Measurements from ENCODE around the gene LPAR4. TPM values are rescaled to one million over a fixed set of nuclear protein-coding genes. Genes with fewer than 3 reads are reported as not detected.
"Not testable (repeated sequence)": the region's sequence is repeated elsewhere in the genome, so short reads cannot be mapped to it uniquely, and the experiment has no call there.

The LPAR4 gene
- total and polyA plus RNA-seq, 3 donors from 2014 or later, result 0.94 to 0.99 TPM; not detected in 1

DNA sequence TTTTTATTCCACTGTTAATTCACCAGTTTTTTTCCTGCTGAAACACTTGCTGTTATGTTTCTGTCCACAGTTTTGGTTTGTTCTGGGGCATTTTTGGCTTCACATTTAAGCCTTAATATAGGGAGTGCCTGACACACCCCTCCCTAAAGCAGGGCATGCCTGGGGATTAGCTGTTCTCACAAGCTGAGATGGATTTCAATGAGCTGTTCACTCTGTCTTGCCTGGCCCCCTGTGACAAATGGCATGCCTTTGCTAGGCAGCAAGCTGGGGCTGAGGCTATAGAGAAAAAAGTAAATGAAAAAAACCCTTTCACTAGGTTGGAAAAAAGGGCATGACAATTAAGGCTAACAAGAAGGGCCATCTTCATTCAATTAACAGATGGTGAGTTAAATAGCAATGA lies 22.4 kb downstream of the LPAR4 start:
- Histone ChIP-seq H3K4me1 (no peaks in the 10 kb centered on the region), H3K36me3 (ENCODE audit: low read depth, missing control alignments) (no peaks in the 10 kb centered on the region), H3K27me3 (no peaks in the 10 kb centered on the region), H3K4me3 (no peak overlapping the region), H3K9me3 (no peaks in the 10 kb centered on the region), H3K27ac (no peak overlapping the region)
- TF ChIP-seq, protein P1, sequence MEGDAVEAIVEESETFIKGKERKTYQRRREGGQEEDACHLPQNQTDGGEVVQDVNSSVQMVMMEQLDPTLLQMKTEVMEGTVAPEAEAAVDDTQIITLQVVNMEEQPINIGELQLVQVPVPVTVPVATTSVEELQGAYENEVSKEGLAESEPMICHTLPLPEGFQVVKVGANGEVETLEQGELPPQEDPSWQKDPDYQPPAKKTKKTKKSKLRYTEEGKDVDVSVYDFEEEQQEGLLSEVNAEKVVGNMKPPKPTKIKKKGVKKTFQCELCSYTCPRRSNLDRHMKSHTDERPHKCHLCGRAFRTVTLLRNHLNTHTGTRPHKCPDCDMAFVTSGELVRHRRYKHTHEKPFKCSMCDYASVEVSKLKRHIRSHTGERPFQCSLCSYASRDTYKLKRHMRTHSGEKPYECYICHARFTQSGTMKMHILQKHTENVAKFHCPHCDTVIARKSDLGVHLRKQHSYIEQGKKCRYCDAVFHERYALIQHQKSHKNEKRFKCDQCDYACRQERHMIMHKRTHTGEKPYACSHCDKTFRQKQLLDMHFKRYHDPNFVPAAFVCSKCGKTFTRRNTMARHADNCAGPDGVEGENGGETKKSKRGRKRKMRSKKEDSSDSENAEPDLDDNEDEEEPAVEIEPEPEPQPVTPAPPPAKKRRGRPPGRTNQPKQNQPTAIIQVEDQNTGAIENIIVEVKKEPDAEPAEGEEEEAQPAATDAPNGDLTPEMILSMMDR (IDR thresholded peaks at IDR 0.05), result no peak
- no peak for TF ChIP-seq POLR2A (IDR thresholded peaks at IDR 0.05)
- no peak for DNase-seq
- intact Hi-C loops (cut with DNase I; ENCODE audit: low total_unique reads), result no loop called here

DNA sequence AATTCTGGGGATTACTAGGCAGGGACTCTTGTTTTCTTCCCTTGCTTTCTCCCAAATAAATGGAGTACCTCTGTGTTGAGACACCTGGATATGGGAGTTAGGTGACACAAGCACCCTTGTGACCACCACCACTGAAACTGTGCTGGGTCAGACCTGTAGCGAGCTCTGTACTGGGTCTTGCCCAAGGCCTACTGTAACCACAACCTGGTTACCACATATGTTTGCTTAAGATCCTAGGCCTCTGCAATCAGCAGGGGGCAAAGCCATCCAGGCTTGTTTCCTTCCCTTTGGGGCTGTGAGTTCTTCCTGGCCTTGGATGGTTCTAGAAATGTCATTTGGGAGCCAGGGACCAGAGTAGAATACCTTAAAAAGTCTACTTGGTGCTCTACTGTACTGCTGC lies 49.4 kb downstream of the LPAR4 start:
- intact Hi-C loops (cut with DNase I; ENCODE audit: low total_unique reads), result no loop called here
- no peaks in the 10 kb centered on the region for H3K9me3 ChIP-seq
- H3K4me1 ChIP-seq, result no peaks in the 10 kb centered on the region
- no peak overlapping the region for H3K4me3 ChIP-seq
- H3K27ac ChIP-seq, result no peak overlapping the region
- TF ChIP-seq, protein P1 (IDR thresholded peaks at IDR 0.05), result no peak
- WGBS, 2 donors, result 80% methylated on average over 1 of the region's 1 CpG; no CpG with 5 or more reads in 1 of the 2 donors
- H3K36me3 ChIP-seq (ENCODE audit: low read depth, missing control alignments), result no peaks in the 10 kb centered on the region
- no peaks in the 10 kb centered on the region for H3K27me3 ChIP-seq
- DNase-seq, result no peak

DNA sequence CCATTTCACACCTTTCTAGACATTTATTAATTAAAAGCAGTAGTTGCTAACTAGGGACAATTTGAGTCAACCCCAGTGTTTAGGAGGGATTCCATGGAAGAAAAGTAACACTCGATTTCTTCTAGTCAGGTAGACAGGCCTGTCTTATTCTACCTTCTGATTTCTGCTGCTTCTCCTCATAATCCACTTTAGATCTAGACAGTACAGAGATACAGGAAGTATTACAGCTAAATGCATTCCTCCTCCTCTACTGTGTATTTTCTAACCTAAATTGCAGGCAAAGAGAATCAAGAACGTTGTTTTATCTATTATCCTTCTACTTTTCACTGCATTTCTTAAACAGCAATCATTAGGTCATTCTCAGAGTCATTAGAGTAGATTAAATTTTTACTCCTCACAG lies 52.6 kb downstream of the LPAR4 start:
- no peaks in the 10 kb centered on the region for H3K9me3 ChIP-seq
- TF ChIP-seq POLR2A (IDR thresholded peaks at IDR 0.05), result no peak
- TF ChIP-seq, protein P1 (IDR thresholded peaks at IDR 0.05), result no peak
- intact Hi-C loops (cut with DNase I; ENCODE audit: low total_unique reads), result no loop called here

DNA sequence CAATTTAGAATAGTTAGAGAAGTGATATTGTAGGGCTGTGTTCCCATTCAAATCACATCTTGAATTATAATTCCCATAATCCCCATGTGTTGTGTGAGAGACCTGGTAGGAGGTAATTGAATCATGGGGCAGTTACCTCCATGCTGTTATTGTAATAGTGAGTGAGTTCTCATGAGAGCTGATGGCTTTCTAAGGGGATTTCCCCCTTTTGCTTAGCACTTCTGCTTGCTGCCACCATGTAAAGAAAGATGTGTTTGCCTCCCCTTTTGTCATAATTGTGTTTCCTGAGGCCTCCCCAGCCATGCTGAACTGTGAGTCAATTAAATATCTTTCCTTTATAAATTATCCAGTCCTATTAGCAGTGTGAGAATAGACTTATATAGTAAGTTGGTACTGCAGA lies 53.2 kb downstream of the LPAR4 start:
- H3K36me3 ChIP-seq (ENCODE audit: low read depth, missing control alignments), result no peaks in the 10 kb centered on the region
- H3K9me3 ChIP-seq, result no peaks in the 10 kb centered on the region
- no peak for DNase-seq
- TF ChIP-seq POLR2A (IDR thresholded peaks at IDR 0.05), result no peak
- TF ChIP-seq, protein P1 (IDR thresholded peaks at IDR 0.05), result no peak
- no peak overlapping the region for H3K27ac ChIP-seq
- no peak overlapping the region for H3K4me3 ChIP-seq
- no peaks in the 10 kb centered on the region for H3K4me1 ChIP-seq
- H3K27me3 ChIP-seq, result no peaks in the 10 kb centered on the region
- intact Hi-C loops (cut with DNase I; ENCODE audit: low total_unique reads), result no loop called here

More for the DNA sequence above, 52.6 kb downstream of the LPAR4 start:
- no peak overlapping the region for H3K4me3 ChIP-seq
- no peak for DNase-seq
- no peaks in the 10 kb centered on the region for H3K27me3 ChIP-seq
- H3K4me1 ChIP-seq, result no peaks in the 10 kb centered on the region
- no peak overlapping the region for H3K27ac ChIP-seq
- 54 to 58% methylated on average over 2 of the region's 2 CpGs for WGBS, 2 donors
- no peaks in the 10 kb centered on the region for H3K36me3 ChIP-seq (ENCODE audit: low read depth, missing control alignments)

DNA sequence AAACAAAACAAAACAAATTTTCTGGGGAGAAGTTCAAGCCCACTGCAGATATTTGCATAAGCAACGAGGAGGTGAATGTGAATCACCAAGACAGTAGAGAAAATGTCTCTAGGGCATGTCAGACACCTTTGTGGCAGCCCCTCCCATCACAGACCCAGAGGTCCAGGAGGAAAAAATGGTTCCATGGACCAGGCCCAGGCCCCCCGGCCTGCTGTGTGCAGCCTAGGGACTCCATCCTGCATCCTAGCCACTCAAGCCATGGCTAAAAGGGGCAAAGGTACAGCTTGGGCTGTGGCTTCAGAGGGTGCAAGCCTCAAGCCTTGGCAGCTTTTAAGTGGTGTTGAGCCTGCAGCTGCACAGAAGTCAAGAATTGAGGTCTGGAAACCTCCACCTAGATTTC lies 54.0 kb downstream of the LPAR4 start:
- 75 to 82% methylated on average over 2 of the region's 2 CpGs for WGBS, 2 donors
- TF ChIP-seq, protein P1 (IDR thresholded peaks at IDR 0.05), result no peak
- TF ChIP-seq POLR2A (IDR thresholded peaks at IDR 0.05), result no peak
- Histone ChIP-seq H3K9me3 (no peaks in the 10 kb centered on the region), H3K4me3 (no peak overlapping the region), H3K4me1 (no peaks in the 10 kb centered on the region), H3K27me3 (no peaks in the 10 kb centered on the region), H3K27ac (no peak overlapping the region), H3K36me3 (ENCODE audit: low read depth, missing control alignments) (no peaks in the 10 kb centered on the region)
- no peak for DNase-seq
- intact Hi-C loops (cut with DNase I; ENCODE audit: low total_unique reads), result no loop called here

DNA sequence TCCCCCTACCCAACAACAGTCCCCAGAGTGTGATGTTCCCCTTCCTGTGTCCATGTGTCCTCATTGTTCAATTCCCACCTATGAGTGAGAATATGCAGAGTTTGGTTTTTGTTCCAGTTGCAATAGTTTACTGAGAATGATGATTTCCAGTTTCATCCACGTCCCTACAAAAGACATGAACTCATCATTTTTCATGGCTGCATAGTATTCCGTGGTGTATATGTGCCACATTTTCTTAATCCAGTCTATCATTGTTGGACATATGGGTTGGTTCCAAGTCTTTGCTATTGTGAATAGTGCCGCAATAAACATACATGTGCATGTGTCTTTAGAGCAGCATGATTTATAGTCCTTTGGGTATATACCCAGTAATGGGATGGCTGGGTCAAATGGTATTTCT lies 55.0 kb downstream of the LPAR4 start:
- H3K4me1 ChIP-seq; H3K27ac ChIP-seq; H3K4me3 ChIP-seq; intact Hi-C loops (cut with DNase I; ENCODE audit: low total_unique reads); H3K9me3 ChIP-seq; DNase-seq; H3K36me3 ChIP-seq (ENCODE audit: low read depth, missing control alignments); H3K27me3 ChIP-seq: not testable (repeated sequence)
- 67 to 71% methylated on average over 3 of the region's 3 CpGs for WGBS, 2 donors

Data from testis (tissue), 3 donors.